ELF-1 (cell line): ENCODE measurements around the gene CTSF.
"Not testable (repeated sequence)": the region's sequence is repeated elsewhere in the genome, so short reads cannot be mapped to it uniquely, and the experiment has no call there.

Experiments
- DNase-seq: peaks from one replicate; pipeline ENCODE4 v3.0.0-alpha.2; 2016; ENCODE audit warnings: low read depth, low spot score

Gene CTSF

DNA sequence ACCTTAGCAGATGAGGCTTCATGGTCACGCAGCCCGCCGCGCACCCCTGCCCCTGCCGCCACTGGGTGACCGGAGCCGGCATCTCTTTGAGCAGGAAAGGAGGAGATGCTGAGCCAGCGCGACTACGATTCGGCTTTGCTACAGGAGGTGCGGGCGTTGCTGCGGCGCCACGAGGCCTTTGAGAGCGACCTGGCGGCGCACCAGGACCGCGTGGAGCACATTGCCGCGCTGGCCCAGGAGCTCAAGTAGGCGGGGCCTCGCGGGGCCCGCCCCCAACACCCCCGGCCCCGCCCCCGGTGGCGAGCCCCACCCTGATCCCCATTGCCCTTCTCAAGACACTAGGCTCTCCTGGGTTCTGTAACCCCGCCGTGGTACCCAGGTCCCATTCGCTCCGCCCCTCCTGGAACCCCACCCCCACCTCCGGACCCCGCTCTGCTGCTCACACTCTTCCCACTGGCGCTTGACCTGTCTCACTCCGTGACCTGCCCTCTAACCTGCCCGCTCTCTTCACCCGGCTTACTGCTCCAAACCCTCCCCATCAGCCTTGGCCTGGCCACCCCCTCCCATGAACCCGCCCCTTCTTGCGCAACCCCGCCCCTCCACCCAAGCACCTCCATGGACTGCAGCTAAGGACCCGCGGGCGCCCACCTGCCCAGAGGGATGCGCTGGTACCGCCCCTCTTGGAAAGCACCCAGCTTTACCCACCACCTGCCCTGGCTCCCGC is 9.1 kb downstream of the CTSF start:
- no peak for DNase-seq

DNA sequence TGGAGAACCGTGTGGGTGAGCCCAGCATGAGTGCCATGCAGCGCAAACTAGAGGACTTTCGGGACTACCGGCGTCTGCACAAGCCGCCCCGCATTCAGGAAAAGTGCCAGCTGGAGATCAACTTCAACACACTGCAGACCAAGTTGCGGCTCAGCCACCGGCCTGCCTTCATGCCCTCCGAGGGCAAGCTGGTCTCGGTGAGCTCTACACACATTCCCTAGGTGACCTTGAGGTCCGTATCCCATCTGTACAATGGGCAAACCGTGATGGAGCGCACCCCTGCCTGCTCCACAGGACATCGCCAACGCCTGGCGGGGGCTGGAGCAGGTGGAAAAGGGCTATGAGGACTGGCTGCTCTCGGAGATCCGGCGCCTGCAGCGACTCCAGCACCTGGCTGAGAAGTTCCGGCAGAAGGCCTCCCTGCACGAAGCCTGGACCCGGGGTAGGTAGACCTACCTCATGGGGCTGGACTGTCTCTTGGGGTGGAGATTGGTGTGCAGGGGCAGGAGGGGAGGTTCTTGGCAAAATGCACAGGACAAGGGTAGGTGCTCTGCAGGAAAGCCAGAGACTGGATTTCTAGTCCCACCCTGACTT is 10.6 kb downstream of the CTSF start:
- no peak for DNase-seq

DNA sequence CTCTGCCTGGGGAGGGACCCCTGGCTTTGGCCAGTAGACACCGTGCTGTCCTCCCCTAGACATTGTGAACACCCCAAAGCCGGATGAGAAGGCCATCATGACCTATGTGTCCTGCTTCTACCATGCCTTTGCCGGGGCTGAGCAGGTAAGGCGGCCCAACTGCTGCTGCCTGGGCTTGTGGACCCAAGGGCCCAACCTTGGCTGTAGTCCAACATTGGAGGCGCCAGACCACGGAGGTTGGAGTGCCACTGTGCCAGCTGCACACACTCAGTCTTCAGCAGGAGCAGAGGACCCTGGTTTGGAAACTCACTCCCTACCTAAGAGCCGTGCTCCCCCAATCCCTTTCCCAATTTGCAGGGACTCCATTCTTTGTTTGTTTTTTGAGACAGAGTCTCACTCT is 12.3 kb downstream of the CTSF start:
- DNase-seq, result no peak

DNA sequence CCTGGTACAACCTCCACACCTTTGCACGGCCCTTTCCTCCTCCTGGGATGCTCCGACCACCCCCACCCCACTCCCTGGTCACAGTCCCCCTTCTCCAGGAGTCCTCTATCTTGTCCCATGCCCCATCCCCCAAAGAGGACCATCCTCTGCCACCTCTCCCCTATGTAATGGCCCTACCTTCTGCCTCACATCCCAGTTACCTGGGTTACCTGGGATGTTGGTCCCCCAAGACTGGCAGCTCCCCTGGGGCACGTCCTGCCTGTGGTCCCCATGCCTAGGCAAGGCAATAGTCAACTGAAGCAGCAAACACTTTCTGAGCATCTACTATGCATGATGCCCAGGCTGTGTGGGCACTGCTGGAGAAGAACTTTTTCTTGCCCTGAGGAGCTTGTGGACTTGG is 13.0 kb downstream of the CTSF start:
- DNase-seq, result no peak

DNA sequence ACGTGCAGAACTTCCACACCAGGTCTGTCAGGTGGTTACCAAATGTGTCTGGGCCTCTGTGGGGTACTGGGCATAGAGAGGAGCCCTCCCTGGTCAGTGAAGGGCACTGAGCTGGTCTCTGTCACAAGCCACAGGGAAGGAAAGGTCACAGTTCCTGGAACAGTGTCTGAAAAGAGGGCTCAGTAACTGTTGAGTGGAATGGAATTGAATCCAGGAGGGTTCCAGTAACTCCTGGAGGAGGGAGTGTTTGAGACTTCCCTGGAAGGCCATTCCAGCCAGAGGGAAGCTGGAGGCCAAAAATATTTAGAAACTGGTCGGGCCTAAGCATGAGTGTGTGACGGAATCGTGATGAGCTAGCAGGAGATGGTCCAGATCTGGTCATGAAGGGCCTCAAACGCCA is 13.8 kb downstream of the CTSF start:
- no peak for DNase-seq

DNA sequence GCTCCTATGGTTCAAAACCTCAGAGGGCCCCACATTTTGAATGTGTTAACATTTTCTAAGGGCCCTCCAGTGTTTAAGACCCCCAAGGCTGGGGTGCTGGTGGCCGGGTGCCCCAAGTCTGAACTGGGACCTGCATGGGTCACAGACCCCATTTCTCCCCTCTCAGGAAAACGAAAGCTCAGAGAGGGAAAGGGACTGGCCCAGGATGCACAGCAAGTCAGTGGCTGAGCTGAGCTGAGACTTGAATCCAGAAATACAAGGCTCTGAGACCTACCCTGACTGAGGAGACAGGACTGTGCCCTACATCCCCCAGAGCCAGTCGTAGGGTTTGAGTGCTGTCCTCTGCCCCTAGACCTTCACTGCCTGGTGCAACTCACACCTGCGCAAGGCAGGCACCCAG is 17.5 kb downstream of the CTSF start:
- DNase-seq, result no peak

DNA sequence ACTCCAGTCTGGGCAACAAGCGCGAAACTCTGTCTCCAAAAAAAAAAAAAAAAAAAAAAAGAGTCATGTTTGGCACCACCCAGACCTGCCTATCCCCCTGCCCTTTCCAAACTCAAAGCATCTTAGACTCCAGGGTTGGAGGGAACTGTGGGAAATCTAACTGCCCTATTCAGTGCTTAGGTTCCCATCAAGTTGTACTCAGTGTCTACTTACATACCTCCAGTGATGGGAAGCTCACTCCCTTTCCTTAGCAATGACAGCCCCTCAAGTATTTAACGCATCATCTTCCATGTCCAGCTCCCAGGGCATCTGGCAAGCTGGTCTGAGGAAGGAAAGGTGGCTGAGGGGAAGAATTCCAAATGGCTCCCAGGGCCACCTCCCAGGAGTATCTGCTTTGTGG is 18.7 kb downstream of the CTSF start:
- DNase-seq, result no peak

DNA sequence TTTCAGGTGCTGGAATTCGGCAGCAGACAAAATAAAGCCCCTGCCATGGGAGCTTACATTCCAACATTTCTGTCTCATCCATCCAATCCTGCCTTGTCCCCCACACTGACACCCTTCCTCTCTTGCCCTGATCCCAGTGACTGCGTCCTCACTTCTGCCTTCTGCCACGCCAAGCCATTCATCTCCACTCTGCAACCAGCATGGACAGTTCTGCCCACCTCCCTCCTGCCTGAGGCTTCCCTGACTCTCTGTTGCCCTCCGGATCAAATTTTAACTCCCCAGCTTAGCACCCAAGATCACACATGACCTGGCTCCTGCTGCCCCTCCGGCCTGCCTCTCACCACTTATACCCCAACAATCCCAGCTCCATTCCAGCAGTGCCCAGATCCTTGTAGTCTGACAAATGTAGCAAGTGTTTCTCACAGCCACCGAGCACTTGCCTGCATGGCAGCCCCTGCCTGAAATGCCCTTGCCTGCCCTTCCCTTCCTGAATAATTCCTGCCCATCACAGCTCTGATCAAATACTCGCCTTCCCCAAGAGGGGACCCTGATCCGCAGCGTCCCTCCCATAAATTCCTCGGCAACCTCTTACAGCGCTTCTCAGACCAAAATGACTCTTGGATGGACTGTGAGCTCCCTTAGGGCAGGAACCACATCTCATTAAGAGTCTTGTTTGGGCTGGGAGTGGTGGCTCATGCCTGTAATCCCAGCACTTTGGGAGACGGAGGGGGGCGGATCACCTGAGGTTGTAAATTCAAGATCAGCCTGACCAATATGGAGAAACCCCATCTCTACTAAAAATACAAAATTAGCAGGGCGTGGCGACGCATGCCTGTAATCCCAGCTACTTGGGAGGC is 19.4 kb downstream of the CTSF start:
- peak; percentile 74 for DNase-seq

DNA sequence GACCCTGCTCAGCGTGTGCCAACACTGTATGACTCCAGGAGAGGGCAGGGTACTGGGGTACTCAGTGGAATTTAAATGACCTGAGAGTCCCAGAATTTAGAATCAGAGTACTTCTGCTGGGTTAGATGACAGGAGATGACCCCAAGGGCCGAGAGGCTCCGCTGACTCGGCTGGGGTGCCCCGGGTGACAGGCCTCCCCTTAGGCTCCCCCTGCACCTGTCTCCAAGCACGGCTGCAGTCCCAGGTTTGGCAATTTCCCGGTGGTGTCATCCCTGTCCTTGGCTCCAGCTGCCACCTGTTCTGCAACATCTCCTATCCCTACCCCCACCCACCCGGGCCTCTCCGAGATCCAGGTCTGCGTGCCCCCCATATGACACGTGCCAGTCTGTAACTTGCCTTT is 20.4 kb downstream of the CTSF start:
- DNase-seq, result no peak

DNA sequence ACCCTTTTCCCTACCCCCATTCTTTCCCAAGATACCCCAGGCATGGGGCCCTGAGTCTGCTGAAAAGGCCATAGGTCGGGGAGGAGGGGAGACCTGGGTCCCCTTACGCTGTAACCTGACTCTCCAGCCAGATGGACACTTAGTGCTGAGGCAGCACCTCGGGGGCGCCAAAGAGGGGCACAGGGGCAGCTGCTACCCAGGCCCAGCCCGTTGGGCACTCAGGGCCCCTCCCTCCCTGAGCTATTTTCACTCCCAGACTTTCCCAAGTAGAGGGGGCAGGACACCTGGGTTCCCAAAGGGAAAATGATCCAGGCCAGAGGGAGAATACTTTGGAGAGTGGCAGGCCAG is 20.8 kb downstream of the CTSF start:
- DNase-seq, result no peak

DNA sequence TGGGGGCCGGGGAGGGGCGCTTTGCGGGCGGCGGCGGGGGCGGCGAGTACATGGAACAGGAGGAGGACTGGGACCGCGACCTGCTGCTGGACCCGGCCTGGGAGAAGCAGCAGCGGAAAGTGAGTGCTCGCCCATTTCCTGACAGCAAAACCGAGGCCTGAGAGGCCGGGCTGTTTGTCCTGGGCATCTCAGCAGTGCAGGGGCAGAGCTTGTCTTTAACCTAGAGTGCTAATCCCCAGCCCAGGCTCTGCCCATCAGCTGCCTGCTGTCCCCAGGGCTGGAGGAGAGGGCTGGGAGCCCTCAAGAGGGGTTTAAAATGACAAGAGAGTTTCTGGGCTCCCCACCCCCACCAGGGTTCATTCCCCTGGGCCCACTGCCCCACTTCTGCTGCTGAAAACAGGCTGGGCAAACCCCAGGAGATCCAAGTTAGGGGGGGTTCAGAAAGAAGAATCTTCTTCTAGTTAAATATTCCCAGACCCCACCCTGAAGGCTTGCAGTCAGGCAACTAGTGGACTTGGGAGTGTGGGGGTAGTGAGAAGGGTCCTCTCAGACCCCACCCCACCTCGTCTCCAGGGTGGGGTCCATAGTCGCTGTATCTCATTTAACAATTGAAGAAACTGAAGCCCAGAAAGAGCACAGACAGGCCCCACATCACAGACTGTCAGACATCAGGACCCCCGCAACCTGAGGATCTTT is 21.3 kb downstream of the CTSF start:
- no peak for DNase-seq

DNA sequence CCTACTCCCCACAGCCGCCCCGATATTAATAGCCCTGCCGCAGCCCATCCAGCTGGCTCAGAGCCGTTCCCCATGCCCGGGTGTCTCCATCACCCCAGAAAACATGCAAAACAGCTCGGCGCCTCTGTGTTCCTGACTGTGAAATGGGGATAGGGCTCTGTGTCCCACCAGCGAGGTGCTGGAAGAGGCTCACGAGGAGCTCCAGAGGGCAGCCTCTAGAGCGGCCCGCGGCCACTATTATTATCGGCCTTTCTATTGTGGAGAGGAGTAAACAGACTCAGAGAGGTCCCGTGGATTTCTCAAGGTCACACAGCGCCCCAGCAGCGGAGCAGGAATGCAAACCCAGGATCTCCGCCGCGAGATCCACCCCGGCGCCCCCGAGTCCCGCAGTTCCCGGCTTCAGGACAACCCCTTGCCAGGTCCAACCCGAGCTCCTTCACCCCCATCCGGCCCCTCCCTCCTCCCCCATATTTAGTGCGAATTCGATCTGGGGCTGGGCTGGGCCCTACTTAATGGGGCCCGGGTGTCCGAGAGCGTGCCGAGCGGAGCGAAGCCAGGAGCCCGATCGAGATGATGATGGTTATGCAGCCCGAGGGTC is 21.9 kb downstream of the CTSF start, which contains the start of gene ACTN3:
Gene ACTN3, plus strand, starts transcription at position 536 of the 598 bp plus-strand sequence. Its CDS starts 35 bp downstream, at position 571.
- no peak for DNase-seq

DNA sequence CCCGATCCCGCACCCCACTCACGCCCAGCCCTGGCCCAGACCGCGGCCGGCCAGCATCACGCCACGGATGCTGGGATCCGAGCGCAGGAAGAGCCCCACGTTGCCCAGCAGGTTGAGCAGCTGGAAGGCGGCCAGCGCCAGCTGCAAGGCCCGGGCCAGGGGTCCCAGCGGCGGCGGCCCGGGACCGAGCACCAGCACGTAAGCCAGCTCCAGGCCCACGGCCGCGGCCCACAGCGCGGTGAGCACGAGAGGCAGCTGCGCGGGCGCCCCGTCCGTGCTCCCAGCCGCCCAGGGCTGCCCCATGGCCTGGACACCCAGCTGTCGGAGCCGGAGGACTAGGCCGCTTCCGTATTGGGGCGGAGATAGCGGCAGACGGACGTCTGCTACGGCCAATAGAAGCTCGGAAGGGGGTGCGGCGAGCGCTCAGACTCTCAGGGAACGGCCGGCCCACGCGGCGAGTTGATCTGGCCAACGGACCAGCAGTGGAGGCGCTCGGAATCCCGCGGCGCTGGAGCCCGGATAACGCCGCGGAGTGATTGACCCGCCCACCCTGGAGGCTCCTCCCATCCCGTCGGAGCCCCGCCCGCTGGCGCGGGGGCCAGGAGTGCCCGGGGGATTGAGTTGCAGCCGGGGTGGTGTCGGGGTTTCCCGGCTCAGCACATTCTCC is 22.6 kb downstream of the CTSF start, which contains the start of gene ZDHHC24:
Gene ZDHHC24, minus strand, starts transcription at position 348 of the 667 bp plus-strand sequence. Its CDS starts 45 bp downstream, at position 303.
- DNase-seq, result peak; percentile 97

DNA sequence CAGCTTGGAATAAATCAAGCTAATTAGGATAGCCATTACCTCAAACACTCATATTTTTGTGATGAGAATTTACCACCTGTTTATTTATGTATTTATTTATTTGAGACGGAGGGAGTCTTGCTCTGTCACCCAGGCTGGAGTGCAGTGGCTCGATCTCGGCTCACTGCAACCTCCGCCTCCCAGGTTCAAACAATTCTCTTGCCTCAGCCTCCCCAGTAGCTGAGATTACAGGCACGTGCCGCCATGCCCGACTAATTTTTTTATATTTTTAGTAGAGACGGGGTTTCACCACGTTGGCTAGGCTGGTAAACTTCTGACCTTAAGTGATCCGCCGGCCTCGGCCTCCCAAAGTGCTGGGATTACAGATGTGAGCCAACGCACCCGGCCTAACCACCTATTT is 23.5 kb downstream of the CTSF start:
- not testable (repeated sequence) for DNase-seq

DNA sequence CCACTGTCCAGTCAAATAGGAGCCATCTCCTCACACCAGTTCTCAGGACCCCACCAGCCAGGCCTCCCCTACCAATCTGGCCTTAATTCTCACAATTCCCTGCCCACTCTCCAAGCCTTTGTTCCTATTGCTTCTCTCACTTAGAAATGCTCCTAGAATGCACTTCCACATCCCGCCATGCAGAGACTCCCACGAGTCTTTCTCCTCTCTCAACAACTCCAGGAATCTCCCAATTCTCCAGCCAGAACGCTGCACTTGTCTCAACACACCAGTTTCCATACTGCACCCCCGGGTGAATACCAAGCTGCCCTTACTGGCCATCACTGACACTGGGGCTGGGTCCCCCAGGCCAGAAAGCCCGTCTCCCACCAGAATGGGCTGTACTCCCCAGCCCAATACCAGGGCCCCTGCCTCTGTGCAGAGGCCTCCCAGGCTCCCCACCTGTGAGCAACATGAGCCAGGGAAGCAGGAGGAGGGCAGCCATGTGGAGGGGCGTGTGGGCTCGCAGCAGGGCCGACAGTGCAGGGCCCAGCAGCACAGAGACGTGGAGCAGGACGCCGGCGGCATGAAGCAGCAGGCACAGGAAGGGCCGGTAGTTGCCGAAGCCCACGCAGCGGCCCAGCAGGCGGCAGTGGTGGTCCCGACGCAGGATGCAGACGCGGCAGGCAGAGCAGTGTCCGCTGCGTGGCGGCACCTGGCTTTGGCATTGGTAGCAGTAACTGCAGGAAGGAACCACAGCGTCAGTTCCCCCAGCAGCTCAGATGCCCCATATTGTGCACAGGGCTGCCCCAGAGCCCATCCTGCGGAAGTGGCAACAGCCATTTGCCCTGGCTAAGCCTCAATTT is 24.9 kb downstream of the CTSF start:
- peak; percentile 81 for DNase-seq

DNA sequence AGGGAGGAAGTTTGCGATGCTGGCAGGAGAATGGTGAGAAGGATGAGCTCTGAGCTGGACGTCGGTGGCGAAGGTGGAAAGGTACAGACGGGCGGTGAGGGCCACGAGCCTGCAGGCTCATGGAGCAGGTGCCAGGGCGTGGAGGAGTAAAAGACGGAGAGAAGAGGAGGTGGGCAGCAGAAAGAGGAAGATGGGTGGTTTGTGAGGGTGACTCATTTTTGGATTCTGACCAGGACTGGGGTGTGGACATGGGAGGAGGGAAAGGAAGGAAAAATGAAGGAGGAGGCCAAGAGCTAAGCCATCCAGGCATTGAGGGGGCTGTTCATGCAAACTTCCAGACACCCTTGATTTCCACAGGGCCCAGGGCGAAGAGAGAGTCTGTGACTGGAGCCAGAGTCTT is 26.0 kb downstream of the CTSF start:
- DNase-seq, result no peak

DNA sequence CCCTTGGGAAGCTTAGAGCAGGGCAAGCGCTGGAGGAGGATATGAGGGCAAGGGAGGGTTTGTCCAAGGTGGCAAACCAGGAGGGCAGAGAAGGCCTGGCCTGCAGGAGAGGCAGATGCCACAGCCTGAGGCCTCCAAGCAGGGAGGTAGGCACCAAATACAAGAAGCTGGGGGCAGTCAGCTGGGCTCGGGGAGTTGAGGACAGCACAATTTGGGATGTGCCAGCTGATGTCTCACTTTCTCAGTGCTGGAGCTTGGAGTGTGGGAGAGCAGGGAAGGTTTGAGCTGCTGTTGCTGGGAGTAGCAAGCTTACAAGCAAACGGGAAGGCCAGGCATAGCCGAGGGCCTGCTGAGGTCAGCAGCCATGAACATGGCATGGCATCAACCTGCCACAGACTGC is 26.5 kb downstream of the CTSF start:
- DNase-seq, result no peak

DNA sequence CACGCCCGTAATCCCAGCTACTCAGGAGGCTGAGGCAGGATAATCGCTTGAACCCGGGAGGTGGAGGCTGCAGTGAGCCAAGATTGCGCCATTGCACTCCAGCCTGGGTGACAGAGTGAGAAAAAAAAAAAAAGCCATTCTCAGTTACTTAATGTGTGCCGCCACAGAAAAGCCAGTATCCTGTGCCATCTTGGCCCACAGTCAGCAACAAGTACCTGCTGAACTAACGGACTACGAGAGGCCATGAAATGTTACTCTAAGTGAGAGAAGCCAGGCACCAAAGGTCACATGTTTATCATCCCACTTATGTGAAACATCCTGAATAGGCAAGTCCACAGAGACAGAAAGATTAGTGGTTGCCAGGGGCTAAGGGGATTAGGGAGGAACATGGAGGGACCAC is 27.8 kb downstream of the CTSF start:
- DNase-seq, result not testable (repeated sequence)

DNA sequence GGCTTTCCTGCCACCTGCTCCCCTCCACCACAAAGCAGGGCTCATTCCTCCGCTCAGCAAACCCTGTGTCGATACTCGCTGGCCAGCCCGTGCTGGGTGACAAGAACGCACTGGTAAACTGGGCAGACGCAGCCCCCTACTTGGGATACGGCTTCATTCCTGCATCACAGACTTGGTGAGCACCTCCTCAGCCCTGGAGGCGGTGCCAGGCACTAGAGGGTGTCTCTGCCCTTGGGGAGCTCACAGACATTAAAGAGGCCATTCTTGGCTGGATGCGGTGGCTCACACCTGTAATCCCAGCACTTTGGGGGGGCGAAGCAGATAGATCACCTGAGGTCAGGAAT is 28.6 kb downstream of the CTSF start:
- DNase-seq, result no peak

DNA sequence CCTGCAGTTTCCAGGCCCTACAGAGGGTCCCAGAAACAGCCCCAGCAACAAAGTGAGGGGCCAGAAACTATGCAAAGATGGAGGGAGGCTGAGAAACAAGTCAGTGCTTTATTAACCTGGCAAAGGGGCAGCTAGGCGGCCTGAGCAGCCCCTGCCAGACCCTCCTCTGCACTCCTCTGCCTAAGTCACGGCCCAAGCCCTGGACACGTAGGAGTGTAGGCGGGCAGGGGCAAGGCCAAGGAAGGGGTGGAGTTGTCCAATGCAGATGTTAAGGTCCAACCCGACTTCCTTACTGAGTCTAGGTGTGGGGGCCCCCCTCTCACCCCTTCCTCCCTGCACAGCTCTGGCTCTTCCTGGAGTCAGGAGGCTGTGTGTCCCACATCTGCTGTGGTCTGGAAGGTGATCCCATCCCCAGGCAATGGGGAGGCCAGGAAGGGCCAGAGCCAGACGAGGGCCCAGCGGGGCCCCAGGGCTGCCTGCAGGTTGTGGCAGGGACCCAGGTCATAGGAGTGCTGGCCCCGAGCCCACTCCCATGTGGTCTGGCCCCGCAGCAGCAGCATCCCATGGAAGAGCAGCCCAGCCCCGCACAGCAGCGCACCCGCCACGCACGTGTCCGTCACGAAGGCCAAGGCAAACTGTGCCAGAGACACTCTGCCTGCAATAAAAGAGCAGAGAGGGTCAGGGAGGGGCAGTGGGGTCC is 29.1 kb downstream of the CTSF start:
- DNase-seq, result no peak
